Measurements from ENCODE around the gene IGSF21. TPM values are rescaled to one million over a fixed set of nuclear protein-coding genes. Genes with fewer than 3 reads are reported as not detected.
"Not testable (repeated sequence)": the region's sequence is repeated elsewhere in the genome, so short reads cannot be mapped to it uniquely, and the experiment has no call there.

IGSF21 gene
- total RNA-seq, 3 donors from 2014 or later = not detected

DNA sequence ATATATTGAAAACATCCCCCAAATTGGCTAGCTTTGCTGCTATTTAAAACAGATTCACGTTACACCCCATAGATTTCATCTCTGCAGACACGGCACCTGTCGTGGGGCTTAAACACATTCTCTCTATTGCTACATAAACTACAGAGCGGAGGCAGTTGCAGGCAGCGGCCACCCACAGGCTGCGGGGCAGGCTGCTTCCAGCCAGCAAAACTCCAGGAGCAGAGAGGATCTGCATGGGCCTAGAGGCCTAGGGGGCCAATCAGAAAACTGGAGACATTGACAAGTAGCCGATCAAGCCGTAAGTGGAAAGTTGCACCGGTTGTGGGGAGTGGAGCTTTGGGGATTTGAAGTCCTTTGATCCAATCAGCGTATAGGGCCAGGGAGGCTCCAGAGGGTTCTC is 244.1 kb downstream of the IGSF21 start:
- no peak for ATAC-seq
- no peaks in the 10 kb centered on the region for H3K36me3 Mint-ChIP-seq (ENCODE audit: insufficient read depth)
- no peak overlapping the region for H3K4me3 Mint-ChIP-seq
- H3K4me1 Mint-ChIP-seq (ENCODE audit: low read depth) = no peaks in the 10 kb centered on the region
- H3K27me3 Mint-ChIP-seq (ENCODE audit: low read depth) = peaks cover 39% of the 10 kb centered on the region
- no peak for DNase-seq
- H3K9me3 Mint-ChIP-seq = no peaks in the 10 kb centered on the region

GRCh38 chr1:18352636-18353265 is 245.2 kb downstream of the IGSF21 start:
- no peak for DNase-seq
- H3K27me3 Mint-ChIP-seq (ENCODE audit: low read depth) = peaks cover 44% of the 10 kb centered on the region
- H3K9me3 Mint-ChIP-seq = no peaks in the 10 kb centered on the region
- H3K4me3 Mint-ChIP-seq = no peak overlapping the region
- H3K36me3 Mint-ChIP-seq (ENCODE audit: insufficient read depth) = no peaks in the 10 kb centered on the region
- no peak for ATAC-seq
- no peaks in the 10 kb centered on the region for H3K4me1 Mint-ChIP-seq (ENCODE audit: low read depth)

DNA sequence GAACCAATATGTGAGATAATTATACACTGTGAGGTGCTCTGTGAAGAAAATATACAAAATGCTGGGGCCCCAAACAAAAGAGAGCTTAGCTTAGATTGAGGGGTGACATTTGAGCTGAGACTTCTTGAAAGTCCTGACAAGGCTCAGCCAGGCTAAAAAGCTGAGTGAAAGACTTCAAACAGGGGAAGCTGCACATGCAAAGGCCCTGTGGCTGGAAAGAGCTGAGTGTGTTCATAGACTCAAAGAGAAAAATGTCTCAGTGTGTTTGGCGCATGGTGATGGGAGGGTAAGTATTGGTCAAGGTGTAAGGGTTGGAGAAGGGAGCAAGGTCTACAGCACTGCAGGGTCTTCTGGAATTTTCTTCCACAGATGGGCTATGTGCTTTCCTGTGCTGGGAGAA is 245.9 kb downstream of the IGSF21 start:
- Mint-ChIP-seq H3K27me3 (ENCODE audit: low read depth) (peaks cover 44% of the 10 kb centered on the region), H3K4me1 (ENCODE audit: low read depth) (no peaks in the 10 kb centered on the region), H3K36me3 (ENCODE audit: insufficient read depth) (no peaks in the 10 kb centered on the region), H3K9me3 (no peaks in the 10 kb centered on the region), H3K4me3 (no peak overlapping the region)
- no peak for DNase-seq
- no peak for ATAC-seq

DNA sequence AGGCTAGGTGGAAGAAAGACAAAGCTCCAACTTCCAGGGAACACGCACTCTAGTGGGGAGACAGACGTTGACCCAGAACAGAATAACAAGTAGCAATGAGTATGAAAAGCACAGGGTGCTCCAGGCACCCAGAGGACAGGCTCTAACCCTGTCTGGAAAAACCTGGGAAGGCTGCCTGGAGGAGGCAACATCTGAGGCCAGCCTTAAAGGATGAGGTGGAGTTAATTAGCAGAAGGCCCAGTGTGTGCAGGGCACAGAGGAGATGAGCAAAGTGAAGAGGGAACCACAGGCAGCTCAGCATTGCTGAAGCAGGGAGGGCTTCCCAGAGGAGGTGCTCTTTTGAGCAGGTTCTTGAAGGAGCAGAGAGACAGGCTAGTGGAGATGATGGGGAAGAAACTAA is 246.4 kb downstream of the IGSF21 start:
- Mint-ChIP-seq H3K4me3 (no peak overlapping the region), H3K36me3 (ENCODE audit: insufficient read depth) (no peaks in the 10 kb centered on the region), H3K9me3 (no peaks in the 10 kb centered on the region), H3K27me3 (ENCODE audit: low read depth) (peaks cover 44% of the 10 kb centered on the region), H3K4me1 (ENCODE audit: low read depth) (no peaks in the 10 kb centered on the region)
- ATAC-seq (no peak), DNase-seq (no peak)

- Mint-ChIP-seq H3K9me3 (no peaks in the 10 kb centered on the region), H3K4me1 (ENCODE audit: low read depth) (no peaks in the 10 kb centered on the region), H3K27me3 (ENCODE audit: low read depth) (peaks cover 42% of the 10 kb centered on the region), H3K36me3 (ENCODE audit: insufficient read depth) (no peaks in the 10 kb centered on the region), H3K4me3 (no peak overlapping the region)
- ATAC-seq (no peak), DNase-seq (no peak)
These were observed 247.0 kb downstream of the IGSF21 start for GRCh38 chr1:18354612-18355011.

GRCh38 chr1:18357622-18358230 is 250.1 kb downstream of the IGSF21 start:
- H3K9me3 Mint-ChIP-seq = no peaks in the 10 kb centered on the region
- H3K4me3 Mint-ChIP-seq = no peak overlapping the region
- H3K27me3 Mint-ChIP-seq (ENCODE audit: low read depth) = peaks cover 40% of the 10 kb centered on the region
- no peaks in the 10 kb centered on the region for H3K36me3 Mint-ChIP-seq (ENCODE audit: insufficient read depth)
- DNase-seq (no peak), ATAC-seq (no peak)
- no peaks in the 10 kb centered on the region for H3K4me1 Mint-ChIP-seq (ENCODE audit: low read depth)

GRCh38 chr1:18358600-18358999 is 251.0 kb downstream of the IGSF21 start:
- H3K27me3 Mint-ChIP-seq (ENCODE audit: low read depth) = peaks cover 38% of the 10 kb centered on the region
- no peaks in the 10 kb centered on the region for H3K9me3 Mint-ChIP-seq
- H3K36me3 Mint-ChIP-seq (ENCODE audit: insufficient read depth) = no peaks in the 10 kb centered on the region

GRCh38 chr1:18360251-18360650 is 252.7 kb downstream of the IGSF21 start:
- no peaks in the 10 kb centered on the region for H3K4me1 Mint-ChIP-seq (ENCODE audit: low read depth)
- H3K36me3 Mint-ChIP-seq (ENCODE audit: insufficient read depth) = no peaks in the 10 kb centered on the region
- H3K27me3 Mint-ChIP-seq (ENCODE audit: low read depth) = peaks cover 32% of the 10 kb centered on the region
- ATAC-seq (no peak), DNase-seq (no peak)
- no peaks in the 10 kb centered on the region for H3K9me3 Mint-ChIP-seq
- H3K4me3 Mint-ChIP-seq = no peak overlapping the region

More at GRCh38 chr1:18358600-18358999, 251.0 kb downstream of the IGSF21 start:
- ATAC-seq (no peak), DNase-seq (no peak)
- no peak overlapping the region for H3K4me3 Mint-ChIP-seq
- no peaks in the 10 kb centered on the region for H3K4me1 Mint-ChIP-seq (ENCODE audit: low read depth)

- no peak for DNase-seq
- no peak overlapping the region for H3K4me3 Mint-ChIP-seq
- no peaks in the 10 kb centered on the region for H3K9me3 Mint-ChIP-seq
- no peak for ATAC-seq
- peaks cover 30% of the 10 kb centered on the region for H3K27me3 Mint-ChIP-seq (ENCODE audit: low read depth)
- no peaks in the 10 kb centered on the region for H3K4me1 Mint-ChIP-seq (ENCODE audit: low read depth)
- no peaks in the 10 kb centered on the region for H3K36me3 Mint-ChIP-seq (ENCODE audit: insufficient read depth)
These were observed 254.6 kb downstream of the IGSF21 start for GRCh38 chr1:18362150-18362549.

- H3K36me3 Mint-ChIP-seq (ENCODE audit: insufficient read depth) = no peaks in the 10 kb centered on the region
- DNase-seq (no peak), ATAC-seq (no peak)
- no peak overlapping the region for H3K4me3 Mint-ChIP-seq
- peaks cover 24% of the 10 kb centered on the region for H3K27me3 Mint-ChIP-seq (ENCODE audit: low read depth)
- no peaks in the 10 kb centered on the region for H3K4me1 Mint-ChIP-seq (ENCODE audit: low read depth)
- no peaks in the 10 kb centered on the region for H3K9me3 Mint-ChIP-seq
These were observed 255.8 kb downstream of the IGSF21 start for GRCh38 chr1:18363436-18363835.

GRCh38 chr1:18365099-18365705 is 257.6 kb downstream of the IGSF21 start:
- Mint-ChIP-seq H3K4me3 (no peak overlapping the region), H3K4me1 (ENCODE audit: low read depth) (no peaks in the 10 kb centered on the region), H3K36me3 (ENCODE audit: insufficient read depth) (no peaks in the 10 kb centered on the region), H3K9me3 (no peaks in the 10 kb centered on the region), H3K27me3 (ENCODE audit: low read depth) (peaks cover 27% of the 10 kb centered on the region)
- ATAC-seq = no peak
- no peak for DNase-seq

DNA sequence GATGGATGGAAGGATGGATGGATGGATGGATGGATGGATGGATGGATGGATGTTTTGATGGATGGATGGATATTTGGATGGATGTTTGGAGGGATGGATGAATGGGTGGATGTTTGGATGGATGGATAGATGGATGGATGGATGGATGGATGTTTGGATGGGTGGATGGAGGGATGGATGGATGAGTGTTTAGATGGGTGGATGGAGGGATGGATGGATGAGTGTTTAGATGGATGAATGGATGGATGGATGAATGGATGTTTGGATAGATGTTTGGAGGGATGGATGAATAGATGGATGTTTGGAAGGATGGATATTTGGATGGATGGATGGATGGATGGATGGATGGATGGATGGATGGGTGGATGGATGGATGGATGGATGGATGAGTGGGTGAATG is 264.9 kb downstream of the IGSF21 start:
- H3K9me3 Mint-ChIP-seq, ATAC-seq: not testable (repeated sequence)

DNA sequence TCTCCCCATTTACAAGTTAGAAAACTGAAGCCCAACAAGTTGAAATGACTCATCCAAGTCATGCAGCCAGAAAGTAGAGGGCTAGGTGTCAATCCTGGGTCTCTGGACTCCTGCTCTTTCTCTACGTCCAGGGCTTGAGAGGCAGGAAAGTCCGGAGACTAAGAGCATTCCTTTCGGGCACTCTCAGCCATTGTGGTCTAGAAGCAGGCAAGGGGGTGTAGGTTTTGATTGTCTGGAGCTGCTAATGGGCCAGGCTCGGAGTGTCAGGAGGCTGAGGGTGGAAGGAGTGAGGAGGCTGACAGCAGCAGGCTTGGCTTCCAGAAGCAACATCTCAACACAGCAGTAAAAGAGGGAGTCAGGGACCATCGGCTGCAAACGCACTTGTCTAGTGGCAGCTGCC is 265.6 kb downstream of the IGSF21 start:
- H3K4me1 Mint-ChIP-seq (ENCODE audit: low read depth) = no peaks in the 10 kb centered on the region
- no peaks in the 10 kb centered on the region for H3K36me3 Mint-ChIP-seq (ENCODE audit: insufficient read depth)
- peaks cover 21% of the 10 kb centered on the region for H3K27me3 Mint-ChIP-seq (ENCODE audit: low read depth)
- DNase-seq (no peak), ATAC-seq (no peak)
- peaks cover 6% of the 10 kb centered on the region for H3K9me3 Mint-ChIP-seq
- H3K4me3 Mint-ChIP-seq = no peak overlapping the region

More for the DNA sequence above, 264.9 kb downstream of the IGSF21 start:
- not testable (repeated sequence) for H3K4me1 Mint-ChIP-seq (ENCODE audit: low read depth); H3K4me3 Mint-ChIP-seq; DNase-seq; H3K36me3 Mint-ChIP-seq (ENCODE audit: insufficient read depth)
- H3K27me3 Mint-ChIP-seq (ENCODE audit: low read depth) = peaks cover 21% of the 10 kb centered on the region

DNA sequence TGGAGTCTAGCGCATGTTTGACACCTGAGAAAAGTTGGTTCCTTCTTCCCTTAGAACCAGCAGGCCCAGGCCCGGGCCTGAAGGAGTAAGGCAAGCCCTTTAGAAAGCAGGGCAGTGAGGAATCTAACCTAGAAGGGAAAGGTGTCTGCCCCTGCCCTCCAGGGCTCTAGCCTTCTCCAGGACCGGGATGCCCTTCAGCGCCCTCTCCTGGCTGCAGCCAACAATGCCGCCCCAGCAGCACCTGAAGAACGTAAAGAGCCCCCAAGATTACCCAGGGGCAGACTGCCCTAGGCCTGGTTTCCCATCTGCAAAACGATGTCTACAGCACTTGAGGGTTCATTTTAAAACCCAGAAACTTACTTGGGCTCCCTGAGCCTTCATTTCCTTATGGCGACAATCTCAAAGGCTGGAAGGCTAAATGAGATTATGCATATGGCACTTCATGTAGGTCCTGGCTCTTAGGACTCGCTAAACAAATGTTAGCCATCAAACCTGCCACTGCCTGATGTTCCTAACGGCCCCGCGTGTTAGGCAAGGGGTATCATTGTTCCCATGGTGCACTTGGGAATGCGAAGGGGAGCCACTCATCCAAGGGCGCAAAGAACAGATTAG is 266.4 kb downstream of the IGSF21 start:
- no peak for ATAC-seq
- no peak overlapping the region for H3K4me3 Mint-ChIP-seq
- peaks cover 6% of the 10 kb centered on the region for H3K9me3 Mint-ChIP-seq
- H3K27me3 Mint-ChIP-seq (ENCODE audit: low read depth) = peaks cover 18% of the 10 kb centered on the region
- H3K4me1 Mint-ChIP-seq (ENCODE audit: low read depth) = no peaks in the 10 kb centered on the region
- H3K36me3 Mint-ChIP-seq (ENCODE audit: insufficient read depth) = no peaks in the 10 kb centered on the region
- no peak for DNase-seq

- Mint-ChIP-seq H3K27me3 (ENCODE audit: low read depth) (peaks cover 24% of the 10 kb centered on the region), H3K36me3 (ENCODE audit: insufficient read depth) (no peaks in the 10 kb centered on the region), H3K9me3 (peaks cover 14% of the 10 kb centered on the region), H3K4me1 (ENCODE audit: low read depth) (no peaks in the 10 kb centered on the region), H3K4me3 (no peak overlapping the region)
- no peak for ATAC-seq
- no peak for DNase-seq
These were observed 269.1 kb downstream of the IGSF21 start for GRCh38 chr1:18376661-18377060.
